Measurements from ENCODE around the gene SLC35F3.

GRCh38 chr1:234256359-234256758, 351.9 kb downstream of the SLC35F3 start:
- TF ChIP-seq EP300 (IDR thresholded peaks at IDR 0.05; ENCODE audit: borderline replicate concordance) (no peak), REST (IDR thresholded peaks at IDR 0.05; ENCODE audit: low read depth) (no peak), FOXM1 (IDR thresholded peaks at IDR 0.05; ENCODE audit: borderline replicate concordance, low read depth) (no peak), YY1 (IDR thresholded peaks at IDR 0.05; ENCODE audit: low read depth) (no peak), MAX (IDR thresholded peaks at IDR 0.05) (no peak), CREB1 (IDR thresholded peaks at IDR 0.05; ENCODE audit: low read depth) (no peak), TEAD4 (IDR thresholded peaks at IDR 0.05) (no peak)

Measured in Ishikawa (cell line).